Measurements from ENCODE around the gene SIPA1L3.

Gene SIPA1L3

GRCh38 chr19:37982655-37983054, 75.6 kb downstream of the SIPA1L3 start:
- DNase-seq (no peak), ATAC-seq (replicated peaks) (no peak)
- H3K9me3 Mint-ChIP-seq: no peaks in the 10 kb centered on the region
- H3K4me1 Mint-ChIP-seq: peaks cover 69 to 97% of the 10 kb centered on the region in 2 donors
- H3K27ac Mint-ChIP-seq: no peak overlapping the region
- no peaks in the 10 kb centered on the region for H3K27me3 Mint-ChIP-seq
- H3K36me3 Mint-ChIP-seq: peaks cover 7 to 39% of the 10 kb centered on the region in 2 donors
- H3K4me3 Mint-ChIP-seq: no peak overlapping the region

- DNase-seq: no peak
- H3K27me3 Mint-ChIP-seq: no peaks in the 10 kb centered on the region
- no peak for ATAC-seq (replicated peaks)
- H3K27ac Mint-ChIP-seq: peak overlapping the region; percentile 51
- H3K4me1 Mint-ChIP-seq: peaks cover 68 to 97% of the 10 kb centered on the region in 2 donors
- no peak overlapping the region for H3K4me3 Mint-ChIP-seq
- no peaks in the 10 kb centered on the region for H3K9me3 Mint-ChIP-seq
- H3K36me3 Mint-ChIP-seq: peaks cover 9 to 37% of the 10 kb centered on the region in 2 donors
Measured at GRCh38 chr19:37983153-37983552, 76.1 kb downstream of the SIPA1L3 start.

GRCh38 chr19:37983916-37984315, 76.9 kb downstream of the SIPA1L3 start:
- Mint-ChIP-seq H3K4me1 (peaks cover 68 to 97% of the 10 kb centered on the region in 2 donors), H3K27me3 (no peaks in the 10 kb centered on the region), H3K27ac (peak overlapping the region; percentile 78), H3K4me3 (no peak overlapping the region), H3K36me3 (peaks cover 13 to 41% of the 10 kb centered on the region in 2 donors), H3K9me3 (no peaks in the 10 kb centered on the region)
- DNase-seq (no peak), ATAC-seq (replicated peaks) (no peak)

- H3K36me3 Mint-ChIP-seq: peaks cover 13 to 39% of the 10 kb centered on the region in 2 donors
- H3K27me3 Mint-ChIP-seq: no peaks in the 10 kb centered on the region
- H3K27ac Mint-ChIP-seq: peak overlapping the region; percentile 95
- peak; percentile 77 to 85 for ATAC-seq (replicated peaks)
- peaks cover 63 to 95% of the 10 kb centered on the region in 2 donors for H3K4me1 Mint-ChIP-seq
- H3K9me3 Mint-ChIP-seq: no peaks in the 10 kb centered on the region
- peak; percentile 24 for DNase-seq
- H3K4me3 Mint-ChIP-seq: peak overlapping the region; percentile 14 to 23
Measured at GRCh38 chr19:37986048-37986750, 79.2 kb downstream of the SIPA1L3 start.

- no peak for ATAC-seq (replicated peaks)
- Mint-ChIP-seq H3K9me3 (no peaks in the 10 kb centered on the region), H3K27ac (peak overlapping the region; percentile 87), H3K4me1 (peaks cover 62 to 93% of the 10 kb centered on the region in 2 donors), H3K36me3 (peaks cover 13 to 41% of the 10 kb centered on the region in 2 donors), H3K4me3 (no peak overlapping the region), H3K27me3 (no peaks in the 10 kb centered on the region)
- no peak for DNase-seq
Measured at GRCh38 chr19:37987356-37988332, 80.6 kb downstream of the SIPA1L3 start.

GRCh38 chr19:37988758-37989635, 82.0 kb downstream of the SIPA1L3 start:
- peak overlapping the region; percentile 40 to 58 for H3K4me3 Mint-ChIP-seq
- no peaks in the 10 kb centered on the region for H3K9me3 Mint-ChIP-seq
- peaks cover 54 to 81% of the 10 kb centered on the region in 2 donors for H3K4me1 Mint-ChIP-seq
- ATAC-seq (replicated peaks): peak; percentile 64 to 71
- DNase-seq: peak; percentile 18
- H3K27ac Mint-ChIP-seq: peak overlapping the region; percentile 91
- H3K36me3 Mint-ChIP-seq: peaks cover 15 to 34% of the 10 kb centered on the region in 2 donors
- no peaks in the 10 kb centered on the region for H3K27me3 Mint-ChIP-seq

GRCh38 chr19:37989855-37990254, 82.8 kb downstream of the SIPA1L3 start:
- H3K9me3 Mint-ChIP-seq: no peaks in the 10 kb centered on the region
- no peak overlapping the region for H3K4me3 Mint-ChIP-seq
- peak overlapping the region; percentile 86 for H3K27ac Mint-ChIP-seq
- no peak for DNase-seq
- ATAC-seq (replicated peaks): no peak
- peaks cover 20 to 34% of the 10 kb centered on the region in 2 donors for H3K36me3 Mint-ChIP-seq
- H3K4me1 Mint-ChIP-seq: peaks cover 53 to 81% of the 10 kb centered on the region in 2 donors
- H3K27me3 Mint-ChIP-seq: no peaks in the 10 kb centered on the region

GRCh38 chr19:37990362-37990761, 83.4 kb downstream of the SIPA1L3 start:
- peaks cover 24 to 35% of the 10 kb centered on the region in 2 donors for H3K36me3 Mint-ChIP-seq
- H3K9me3 Mint-ChIP-seq: no peaks in the 10 kb centered on the region
- peaks cover 54 to 81% of the 10 kb centered on the region in 2 donors for H3K4me1 Mint-ChIP-seq
- ATAC-seq (replicated peaks) (no peak), DNase-seq (no peak)
- H3K4me3 Mint-ChIP-seq: no peak overlapping the region
- H3K27me3 Mint-ChIP-seq: no peaks in the 10 kb centered on the region
- H3K27ac Mint-ChIP-seq: peak overlapping the region; percentile 86

- DNase-seq (no peak), ATAC-seq (replicated peaks) (no peak)
- Mint-ChIP-seq H3K4me1 (peaks cover 49 to 77% of the 10 kb centered on the region in 2 donors), H3K9me3 (no peaks in the 10 kb centered on the region), H3K27me3 (no peaks in the 10 kb centered on the region), H3K27ac (peak overlapping the region; percentile 90), H3K36me3 (peaks cover 28 to 39% of the 10 kb centered on the region in 2 donors), H3K4me3 (peak overlapping the region in 1 of 2 donors; percentile 8)
Measured at GRCh38 chr19:37991176-37991835, 84.3 kb downstream of the SIPA1L3 start.

GRCh38 chr19:37991841-37992248, 84.8 kb downstream of the SIPA1L3 start:
- Mint-ChIP-seq H3K27me3 (no peaks in the 10 kb centered on the region), H3K9me3 (no peaks in the 10 kb centered on the region), H3K4me3 (no peak overlapping the region), H3K36me3 (peaks cover 28 to 39% of the 10 kb centered on the region in 2 donors), H3K27ac (peak overlapping the region; percentile 90), H3K4me1 (peaks cover 44 to 72% of the 10 kb centered on the region in 2 donors)
- DNase-seq (no peak), ATAC-seq (replicated peaks) (peak; percentile 71 to 74)

- H3K27ac Mint-ChIP-seq: no peak overlapping the region
Measured at GRCh38 chr19:37992761-37993160, 85.8 kb downstream of the SIPA1L3 start.

GRCh38 chr19:37994823-37995130, 87.8 kb downstream of the SIPA1L3 start:
- no peaks in the 10 kb centered on the region for H3K9me3 Mint-ChIP-seq
- ATAC-seq (replicated peaks): no peak
- H3K27me3 Mint-ChIP-seq: no peaks in the 10 kb centered on the region
- no peak for DNase-seq
- H3K4me1 Mint-ChIP-seq: peaks cover 42 to 71% of the 10 kb centered on the region in 2 donors
- no peak overlapping the region for H3K4me3 Mint-ChIP-seq
- H3K27ac Mint-ChIP-seq: no peak overlapping the region
- H3K36me3 Mint-ChIP-seq: peaks cover 26 to 40% of the 10 kb centered on the region in 2 donors

More at GRCh38 chr19:37992761-37993160, 85.8 kb downstream of the SIPA1L3 start:
- Mint-ChIP-seq H3K9me3 (no peaks in the 10 kb centered on the region), H3K27me3 (no peaks in the 10 kb centered on the region), H3K36me3 (peaks cover 28 to 39% of the 10 kb centered on the region in 2 donors), H3K4me1 (peaks cover 41 to 67% of the 10 kb centered on the region in 2 donors), H3K4me3 (no peak overlapping the region)
- ATAC-seq (replicated peaks): no peak
- no peak for DNase-seq

- peaks cover 26 to 35% of the 10 kb centered on the region in 2 donors for H3K36me3 Mint-ChIP-seq
- H3K27me3 Mint-ChIP-seq: no peaks in the 10 kb centered on the region
- DNase-seq (no peak), ATAC-seq (replicated peaks) (no peak)
- no peak overlapping the region for H3K4me3 Mint-ChIP-seq
- peak overlapping the region; percentile 63 for H3K27ac Mint-ChIP-seq
- peaks cover 39 to 71% of the 10 kb centered on the region in 2 donors for H3K4me1 Mint-ChIP-seq
- no peaks in the 10 kb centered on the region for H3K9me3 Mint-ChIP-seq
Measured at GRCh38 chr19:37995346-37995745, 88.3 kb downstream of the SIPA1L3 start.

All from stimulated activated naive B cell treated with anti-CD40 and anti-IgM and Interleukin-4, amounts not matched to agents 10 μg/mL and 1 μg/mL and 100 μg/mL, for 72 hours (primary cell).